DMS53 treated with DMSO at 0.1 percent for 48 hours (cell line): ENCODE results near the gene FOXN3.
A peak's percentile ranks its signal among the peaks of the same experiment; 100 is the strongest.
"Not testable (repeated sequence)": the region's sequence is repeated elsewhere in the genome, so short reads cannot be mapped to it uniquely, and the experiment has no call there.

Experiments
- DNase-seq: peaks from one replicate; lab custom pipeline; 2025; ENCODE audit not compliant: unreplicated experiment; lab: John Stamatoyannopoulos, UW

FOXN3 gene

GRCh38 chr14:89178376-89178775, 238.7 kb downstream of the FOXN3 start:
- DNase-seq = no peak

DNA sequence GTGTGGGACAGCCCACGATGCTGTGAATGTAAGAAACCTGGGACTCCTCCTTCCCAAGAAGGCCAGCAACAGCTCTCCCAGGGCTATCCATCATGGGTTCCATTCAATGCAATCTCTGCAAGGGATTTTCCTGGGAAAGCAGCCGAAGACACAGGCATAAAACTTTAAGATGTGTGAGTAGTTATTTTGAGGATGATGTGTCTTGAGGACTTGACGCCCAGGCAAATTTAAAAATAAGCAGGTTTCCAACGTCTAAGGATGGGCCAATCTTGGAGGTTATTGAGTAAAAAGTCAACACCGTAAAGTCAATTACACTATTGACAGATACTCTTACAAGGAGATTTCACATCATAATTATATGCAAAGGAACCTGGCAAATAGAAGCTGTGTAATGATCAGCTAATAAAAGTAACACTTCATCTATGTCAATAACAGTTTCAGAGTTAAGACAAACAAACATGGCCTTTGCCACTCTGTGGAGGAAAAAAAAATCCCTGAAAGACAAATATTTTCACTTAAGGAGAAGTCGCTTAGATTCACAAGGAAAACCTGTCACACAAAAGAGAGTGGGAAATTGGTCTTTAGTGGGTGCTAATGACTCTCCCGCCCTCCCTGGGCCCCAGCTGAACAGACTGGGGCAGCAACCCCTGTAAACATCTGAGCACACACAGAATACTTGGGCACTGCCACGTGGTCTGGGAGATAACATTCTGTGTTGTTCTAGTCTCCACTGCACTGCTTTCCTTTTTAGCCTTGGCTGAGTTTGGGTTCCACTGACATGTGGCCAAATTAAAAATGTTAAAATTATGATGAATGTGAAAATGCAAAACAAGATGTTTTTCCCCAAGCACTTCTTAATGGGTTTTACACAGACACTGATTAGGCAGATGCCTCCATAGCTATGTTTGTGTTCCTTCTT, 240.9 kb downstream of the FOXN3 start:
- peak; percentile 18 for DNase-seq

GRCh38 chr14:89171628-89172027, 245.4 kb downstream of the FOXN3 start:
- DNase-seq = no peak

- DNase-seq = no peak
These were observed 245.9 kb downstream of the FOXN3 start for GRCh38 chr14:89171168-89171567.

GRCh38 chr14:89167705-89168104, 249.3 kb downstream of the FOXN3 start:
- no peak for DNase-seq

DNA sequence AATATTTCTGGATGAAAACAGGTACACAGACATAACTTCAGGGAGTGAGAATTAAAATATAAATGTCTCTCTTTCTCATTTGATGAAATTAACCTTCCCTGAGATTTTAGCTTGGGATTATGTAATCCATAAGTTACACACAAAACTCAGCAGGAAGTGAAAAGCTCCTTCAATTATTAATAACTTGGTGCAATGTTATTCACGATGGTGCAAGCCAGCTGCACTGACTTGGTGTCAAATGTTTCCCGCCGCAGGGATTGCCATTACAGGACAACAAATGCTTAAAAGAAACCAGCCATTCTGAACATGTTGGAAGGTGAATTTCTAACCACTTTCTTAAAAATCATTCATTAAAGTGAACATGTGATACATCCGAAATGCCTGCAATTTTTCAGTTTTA, 250.4 kb downstream of the FOXN3 start:
- DNase-seq = no peak

DNA sequence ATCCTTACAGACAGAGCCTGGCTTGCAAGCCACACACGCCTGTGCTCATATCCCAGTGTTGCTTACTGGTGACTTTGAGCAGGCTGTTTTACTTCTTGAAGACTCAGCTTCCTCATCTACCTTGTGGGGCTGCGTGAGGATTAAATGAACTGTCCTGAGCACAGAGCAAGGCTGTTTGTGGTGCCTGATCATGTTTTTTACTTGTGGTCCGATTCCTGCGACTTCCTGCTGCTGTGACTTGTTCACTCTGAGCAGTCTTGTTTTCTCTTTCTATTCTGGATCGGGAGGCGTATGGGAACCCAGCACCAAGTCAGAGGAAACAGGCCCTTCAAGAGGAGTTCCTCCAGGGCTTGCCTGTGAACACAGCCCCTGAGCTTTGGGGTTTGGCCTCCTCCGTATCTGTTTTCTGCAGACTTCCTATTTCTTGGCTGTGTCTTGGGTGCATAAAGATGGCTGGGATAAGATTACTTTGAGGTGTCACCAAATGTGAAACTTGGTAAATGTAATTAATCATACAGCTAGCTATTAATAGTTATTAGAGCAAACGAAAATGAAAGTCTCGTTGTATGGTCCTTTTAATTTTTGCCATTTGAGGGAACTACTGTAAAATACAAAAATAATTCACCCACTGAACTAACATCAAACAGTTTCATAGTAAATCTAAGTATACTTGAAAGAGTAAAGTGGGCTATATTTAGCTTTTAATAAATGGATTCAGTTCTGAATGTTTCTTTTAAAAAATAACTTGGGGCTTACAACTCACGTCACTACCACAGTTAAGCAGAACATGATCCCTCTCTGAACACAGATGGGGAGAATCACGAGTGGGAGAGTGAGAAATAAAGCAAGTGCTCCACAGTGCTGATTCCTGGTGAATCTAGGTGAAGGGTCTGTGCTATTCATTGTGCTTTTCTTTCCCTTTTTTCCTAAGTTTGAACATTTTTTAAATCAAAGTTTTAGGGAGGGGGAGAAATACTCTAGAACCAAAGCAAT, 251.5 kb downstream of the FOXN3 start:
- DNase-seq = no peak

- DNase-seq = no peak
These were observed 252.6 kb downstream of the FOXN3 start for GRCh38 chr14:89164168-89165073.

- no peak for DNase-seq
These were observed 253.9 kb downstream of the FOXN3 start for GRCh38 chr14:89163031-89163636.

DNA sequence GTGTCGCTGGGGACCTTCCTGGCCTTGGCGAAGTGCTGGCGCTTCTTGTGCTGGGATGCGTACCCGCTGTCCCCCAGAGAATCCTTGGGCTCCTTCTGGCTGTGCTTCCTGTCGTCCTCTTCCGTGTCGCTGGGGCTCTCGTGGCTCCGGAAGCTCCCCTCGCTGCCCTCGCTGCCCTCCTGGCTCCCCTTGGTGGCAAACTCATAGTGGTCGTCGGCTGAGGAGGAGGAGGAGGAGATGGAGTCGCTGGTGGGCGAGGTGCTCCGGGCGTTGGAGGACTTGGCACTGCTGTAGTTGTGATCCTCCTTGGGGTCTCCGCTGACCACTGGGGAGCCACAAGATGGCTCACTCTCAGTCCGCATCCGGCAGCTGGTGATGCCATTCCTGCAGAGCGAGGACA, 254.4 kb downstream of the FOXN3 start:
- no peak for DNase-seq

DNA sequence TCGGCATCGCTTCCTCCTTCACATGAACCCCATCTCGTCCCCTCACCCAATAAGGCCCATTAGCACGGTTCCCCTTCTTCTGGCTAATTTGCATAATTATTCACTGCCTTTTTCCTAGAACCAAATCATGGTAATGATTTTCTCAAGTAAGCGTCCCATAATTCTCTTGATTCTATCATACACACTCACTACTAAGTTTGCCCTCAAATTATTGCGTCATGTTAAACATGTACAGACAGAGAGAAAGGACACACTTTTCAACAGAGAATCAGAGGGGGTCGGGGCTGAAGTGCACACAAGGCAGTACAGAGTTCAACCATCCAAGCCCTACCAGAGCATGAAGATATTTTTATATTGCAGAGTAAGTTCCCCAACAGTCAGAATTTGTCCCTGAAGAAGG, 256.6 kb downstream of the FOXN3 start:
- no peak for DNase-seq

DNA sequence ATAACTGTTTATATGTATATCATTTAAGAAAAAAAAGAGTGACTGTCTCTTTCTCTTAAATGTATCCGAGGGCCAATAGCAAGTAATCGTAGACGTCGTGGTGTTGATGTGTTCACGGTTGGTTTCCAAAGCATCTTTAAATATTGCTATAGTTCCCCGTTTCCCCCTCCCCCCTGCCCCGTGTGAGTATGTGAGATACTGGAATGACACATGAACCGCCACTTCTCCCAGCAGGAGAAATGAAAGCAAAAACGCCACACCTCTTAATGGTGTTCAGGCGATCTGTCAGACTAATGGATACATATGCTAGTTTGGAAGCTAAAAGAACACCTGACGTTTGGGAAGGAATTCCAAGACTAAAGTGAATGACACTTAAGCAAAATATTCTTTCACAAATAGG, 258.3 kb downstream of the FOXN3 start:
- DNase-seq = no peak

DNA sequence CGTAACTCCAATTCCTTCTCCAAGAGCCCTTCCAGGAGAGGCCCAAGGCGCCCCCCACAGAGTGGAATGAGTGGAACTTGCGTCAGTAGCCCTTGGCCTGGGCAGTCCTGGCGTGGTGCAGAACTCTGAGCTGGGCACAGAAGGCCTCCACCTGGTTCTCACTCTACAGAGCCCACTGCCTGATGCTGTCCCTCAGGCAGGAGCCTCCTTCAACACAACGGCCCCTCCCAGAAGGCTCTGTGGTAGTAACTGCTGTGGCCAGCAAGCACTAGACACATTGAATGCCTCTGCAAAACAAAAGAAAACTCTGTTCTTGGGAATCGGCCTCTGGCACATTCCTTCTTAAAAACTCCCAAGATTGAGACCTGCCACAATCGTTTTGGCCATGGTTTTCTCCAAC, 258.9 kb downstream of the FOXN3 start:
- not testable (repeated sequence) for DNase-seq

DNA sequence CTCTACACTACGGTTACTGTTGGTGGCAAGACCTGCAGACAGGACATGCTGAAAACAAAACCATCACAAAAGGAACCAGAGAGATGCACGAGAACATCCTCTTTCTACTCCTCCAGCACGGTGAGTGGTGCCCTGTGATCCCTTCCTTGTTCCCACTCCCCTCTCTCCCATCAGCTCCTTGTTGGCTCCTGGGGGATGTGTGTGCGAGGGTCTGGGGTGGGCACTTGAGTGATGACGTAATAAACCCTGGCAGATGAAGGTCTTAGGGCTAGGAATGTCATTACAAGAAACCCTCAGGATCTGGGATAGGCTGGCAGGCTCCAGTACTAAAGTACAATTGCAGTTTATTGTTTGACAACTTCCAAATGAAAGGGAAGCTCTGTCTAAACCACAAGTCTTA, 261.5 kb downstream of the FOXN3 start:
- DNase-seq = no peak

DNA sequence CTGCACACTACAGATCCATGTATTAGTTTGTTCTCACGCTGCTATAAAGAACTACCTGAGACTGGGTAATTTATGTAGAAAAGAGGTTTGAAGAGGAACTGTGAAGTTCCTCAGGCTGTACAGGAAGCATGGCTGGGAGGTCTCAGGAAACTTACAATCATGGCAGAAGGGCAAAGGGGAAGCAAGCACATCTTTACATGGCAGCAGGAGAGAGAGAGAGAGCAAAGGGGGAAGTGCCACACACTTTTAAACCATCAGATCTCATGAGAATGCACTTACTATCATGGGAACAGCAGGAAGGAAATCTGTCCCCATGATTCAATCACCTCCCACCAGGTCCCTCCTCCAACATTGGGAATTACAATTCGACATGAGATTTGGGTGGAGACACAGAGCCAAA, 265.3 kb downstream of the FOXN3 start:
- not testable (repeated sequence) for DNase-seq

DNA sequence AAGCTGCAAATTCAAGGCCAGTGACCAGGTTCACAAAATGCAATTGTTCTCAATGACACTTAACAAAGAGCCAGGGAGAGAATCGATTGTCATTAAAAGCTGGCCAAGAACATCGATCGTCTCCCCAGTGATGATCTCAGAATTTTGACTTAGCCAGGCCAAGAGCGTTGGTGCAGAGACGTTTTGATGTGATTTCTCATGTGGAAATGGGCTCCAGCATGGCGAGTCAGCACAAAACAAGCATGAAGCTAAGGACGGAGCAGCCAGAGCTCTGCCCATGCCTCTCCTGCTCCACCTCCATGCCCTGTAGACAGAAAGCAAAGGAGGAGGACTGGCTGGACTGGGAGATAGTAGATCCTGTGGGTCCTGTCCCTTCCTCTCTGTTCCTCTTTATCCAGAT, 270.8 kb downstream of the FOXN3 start:
- no peak for DNase-seq

- DNase-seq = no peak
These were observed 272.4 kb downstream of the FOXN3 start for GRCh38 chr14:89144642-89145041.

GRCh38 chr14:89144066-89144465, 273.0 kb downstream of the FOXN3 start:
- DNase-seq = no peak

- DNase-seq = no peak
These were observed 273.4 kb downstream of the FOXN3 start for GRCh38 chr14:89143595-89143994.

GRCh38 chr14:89142366-89142765, 274.7 kb downstream of the FOXN3 start:
- DNase-seq = no peak
